Measurements from ENCODE around the gene SLC35B1.

DNA sequence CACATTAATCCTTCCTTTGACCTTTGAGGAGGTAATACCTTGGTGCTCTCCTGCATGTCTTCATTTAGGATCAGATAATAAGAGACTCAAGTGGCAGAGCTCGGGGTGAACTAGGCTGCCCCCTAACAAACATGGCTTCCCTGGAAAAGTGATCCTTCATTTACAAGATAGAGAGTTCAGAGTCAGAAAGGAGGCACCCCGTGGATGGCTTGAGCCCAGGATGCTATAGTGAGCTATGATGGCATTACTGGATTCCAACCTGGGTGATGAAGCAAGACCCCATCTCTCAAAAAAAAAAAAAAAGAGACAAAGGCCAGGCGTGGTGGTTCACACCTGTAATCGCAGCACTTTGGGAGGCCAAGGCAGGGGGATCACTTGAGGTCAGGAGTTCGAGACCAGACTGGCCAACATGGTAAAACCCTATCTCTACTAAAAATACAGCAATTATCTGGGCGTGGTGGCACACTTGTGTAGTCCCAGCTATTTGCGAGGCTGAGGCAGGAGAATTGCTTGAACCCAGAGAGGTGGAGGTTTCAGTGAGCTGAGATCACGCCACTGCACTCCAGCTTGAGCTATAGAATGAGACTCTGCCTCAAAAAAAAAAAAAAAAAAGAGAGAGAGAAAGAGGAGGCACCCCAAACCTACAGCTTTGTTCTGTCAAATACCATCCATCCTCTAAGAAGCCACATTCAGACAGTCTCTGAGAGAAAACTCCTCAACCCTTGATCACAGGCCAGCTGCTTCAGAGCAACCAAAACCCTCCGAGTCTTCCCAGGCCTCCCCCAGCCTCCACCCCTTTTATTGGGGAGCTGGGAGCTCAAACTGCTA is 48.8 kb upstream of the SLC35B1 start:
- TF ChIP-seq, protein P1, sequence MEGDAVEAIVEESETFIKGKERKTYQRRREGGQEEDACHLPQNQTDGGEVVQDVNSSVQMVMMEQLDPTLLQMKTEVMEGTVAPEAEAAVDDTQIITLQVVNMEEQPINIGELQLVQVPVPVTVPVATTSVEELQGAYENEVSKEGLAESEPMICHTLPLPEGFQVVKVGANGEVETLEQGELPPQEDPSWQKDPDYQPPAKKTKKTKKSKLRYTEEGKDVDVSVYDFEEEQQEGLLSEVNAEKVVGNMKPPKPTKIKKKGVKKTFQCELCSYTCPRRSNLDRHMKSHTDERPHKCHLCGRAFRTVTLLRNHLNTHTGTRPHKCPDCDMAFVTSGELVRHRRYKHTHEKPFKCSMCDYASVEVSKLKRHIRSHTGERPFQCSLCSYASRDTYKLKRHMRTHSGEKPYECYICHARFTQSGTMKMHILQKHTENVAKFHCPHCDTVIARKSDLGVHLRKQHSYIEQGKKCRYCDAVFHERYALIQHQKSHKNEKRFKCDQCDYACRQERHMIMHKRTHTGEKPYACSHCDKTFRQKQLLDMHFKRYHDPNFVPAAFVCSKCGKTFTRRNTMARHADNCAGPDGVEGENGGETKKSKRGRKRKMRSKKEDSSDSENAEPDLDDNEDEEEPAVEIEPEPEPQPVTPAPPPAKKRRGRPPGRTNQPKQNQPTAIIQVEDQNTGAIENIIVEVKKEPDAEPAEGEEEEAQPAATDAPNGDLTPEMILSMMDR (IDR thresholded peaks at IDR 0.05; ENCODE audit: low read depth, low read length, poor library complexity, severe bottlenecking), result no peak
- TF ChIP-seq EZH2phosphoT487 (IDR thresholded peaks at IDR 0.05; ENCODE audit: borderline replicate concordance, low read length), result no peak
